ENCODE measurements around the gene ISG15.
A peak's percentile ranks its signal among the peaks of the same experiment; 100 is the strongest.

ISG15 gene

DNA sequence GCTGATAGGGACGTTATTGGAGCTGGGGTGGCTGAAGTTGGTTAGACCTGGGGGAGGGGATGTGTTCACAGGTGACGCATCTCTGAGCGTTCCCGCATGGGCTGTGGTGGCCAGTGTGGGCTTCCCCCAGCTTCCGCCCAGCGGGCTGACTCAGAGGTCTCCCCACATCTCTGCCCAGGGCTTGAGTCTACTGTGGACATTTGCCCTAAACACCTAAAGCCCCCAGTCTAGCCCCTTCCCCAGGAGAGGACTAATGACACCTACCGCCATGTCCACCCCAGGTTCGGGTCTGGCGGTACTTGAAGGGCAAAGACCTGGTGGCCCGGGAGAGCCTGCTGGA, 8.6 kb downstream of the ISG15 start:
- no peak for DNase-seq (ENCODE audit: low read depth)
- peak overlapping the region; percentile 66 for H3K4me3 ChIP-seq (ENCODE audit: low read length)
- no peak for TF ChIP-seq CTCF (conservative IDR thresholded peaks at IDR 0.05; ENCODE audit: low read length)

DNA sequence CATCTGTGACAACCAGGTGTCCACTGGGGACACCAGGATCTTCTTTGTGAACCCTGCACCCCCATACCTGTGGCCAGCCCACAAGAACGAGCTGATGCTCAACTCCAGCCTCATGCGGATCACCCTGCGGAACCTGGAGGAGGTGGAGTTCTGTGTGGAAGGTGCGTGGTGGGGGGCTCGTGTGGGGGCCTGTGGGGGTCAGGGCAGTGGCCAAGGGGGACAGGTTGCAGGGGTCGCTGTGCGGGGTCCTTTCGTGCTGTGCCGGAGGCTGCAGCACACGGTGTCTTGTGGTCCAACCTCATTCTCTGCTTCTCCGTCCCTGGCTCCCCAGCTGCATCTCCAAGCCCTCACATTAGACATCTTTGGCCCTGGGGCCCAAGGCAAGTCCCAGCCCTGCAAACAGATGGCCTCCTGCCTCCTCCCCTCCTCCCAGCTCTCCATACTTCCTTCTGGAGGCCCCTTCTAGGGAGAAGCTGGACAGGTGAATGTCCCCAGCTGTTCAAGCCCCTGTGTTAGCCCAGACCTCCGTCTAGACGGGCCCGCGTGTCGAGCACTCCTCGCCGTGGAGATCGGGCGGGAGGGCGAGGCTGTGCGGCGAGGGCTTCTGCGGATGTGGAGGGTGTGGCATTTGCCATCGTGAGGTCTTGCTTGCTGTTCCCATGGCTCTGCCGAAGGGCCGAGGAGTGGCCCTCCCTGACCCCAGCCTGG, 9.2 kb downstream of the ISG15 start:
- H3K4me3 ChIP-seq (ENCODE audit: low read length): no peak overlapping the region
- no peak for DNase-seq (ENCODE audit: low read depth)
- no peak for TF ChIP-seq CTCF (conservative IDR thresholded peaks at IDR 0.05; ENCODE audit: low read length)

- TF ChIP-seq CTCF (conservative IDR thresholded peaks at IDR 0.05; ENCODE audit: low read length): no peak
- no peak overlapping the region for H3K4me3 ChIP-seq (ENCODE audit: low read length)
- no peak for DNase-seq (ENCODE audit: low read depth)
Measured at GRCh38 chr1:1023700-1024099, 10.4 kb downstream of the ISG15 start.

GRCh38 chr1:1024149-1024770, 11.0 kb downstream of the ISG15 start:
- DNase-seq (ENCODE audit: low read depth): no peak
- TF ChIP-seq CTCF (conservative IDR thresholded peaks at IDR 0.05; ENCODE audit: low read length): no peak
- no peak overlapping the region for H3K4me3 ChIP-seq (ENCODE audit: low read length)

- peak; percentile 25 for DNase-seq (ENCODE audit: low read depth)
- H3K4me3 ChIP-seq (ENCODE audit: low read length): no peak overlapping the region
- TF ChIP-seq CTCF (conservative IDR thresholded peaks at IDR 0.05; ENCODE audit: low read length): no peak
Measured at GRCh38 chr1:1024771-1025699, 11.7 kb downstream of the ISG15 start.

DNA sequence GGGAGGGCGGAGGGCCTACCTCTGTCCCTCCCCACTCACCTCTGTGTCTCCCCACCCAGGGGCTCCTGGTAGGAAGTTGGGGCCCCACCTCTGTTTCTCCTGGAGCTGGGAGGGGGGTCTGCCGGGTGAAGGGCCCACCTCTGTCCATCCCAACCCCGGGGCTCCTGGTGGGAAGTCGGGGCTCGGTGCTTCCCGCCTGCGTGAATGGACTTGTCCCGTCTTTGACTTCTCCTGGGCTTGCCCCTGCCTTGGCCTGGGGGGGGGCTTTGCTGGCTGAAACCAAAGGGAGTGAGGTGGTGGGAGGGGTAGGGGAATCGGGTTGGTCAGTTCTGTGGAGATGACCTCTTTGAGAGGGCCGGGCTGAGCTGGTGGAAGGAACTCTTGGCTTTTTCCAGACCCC, 12.4 kb downstream of the ISG15 start:
- no peak overlapping the region for H3K4me3 ChIP-seq (ENCODE audit: low read length)
- no peak for TF ChIP-seq CTCF (conservative IDR thresholded peaks at IDR 0.05; ENCODE audit: low read length)
- DNase-seq (ENCODE audit: low read depth): no peak
